HG03025 (cell line): Measurements from ENCODE around the gene ATG13.

Experiments used
- ATAC-seq: cut with Tn5 transposase; IDR thresholded peaks from one replicate; pipeline ENCODE4 v1.9.1; 2021; ENCODE audit warnings: mild to moderate bottlenecking, moderate library complexity; ENCODE audit not compliant: unreplicated experiment, low FRiP score

Gene ATG13

DNA sequence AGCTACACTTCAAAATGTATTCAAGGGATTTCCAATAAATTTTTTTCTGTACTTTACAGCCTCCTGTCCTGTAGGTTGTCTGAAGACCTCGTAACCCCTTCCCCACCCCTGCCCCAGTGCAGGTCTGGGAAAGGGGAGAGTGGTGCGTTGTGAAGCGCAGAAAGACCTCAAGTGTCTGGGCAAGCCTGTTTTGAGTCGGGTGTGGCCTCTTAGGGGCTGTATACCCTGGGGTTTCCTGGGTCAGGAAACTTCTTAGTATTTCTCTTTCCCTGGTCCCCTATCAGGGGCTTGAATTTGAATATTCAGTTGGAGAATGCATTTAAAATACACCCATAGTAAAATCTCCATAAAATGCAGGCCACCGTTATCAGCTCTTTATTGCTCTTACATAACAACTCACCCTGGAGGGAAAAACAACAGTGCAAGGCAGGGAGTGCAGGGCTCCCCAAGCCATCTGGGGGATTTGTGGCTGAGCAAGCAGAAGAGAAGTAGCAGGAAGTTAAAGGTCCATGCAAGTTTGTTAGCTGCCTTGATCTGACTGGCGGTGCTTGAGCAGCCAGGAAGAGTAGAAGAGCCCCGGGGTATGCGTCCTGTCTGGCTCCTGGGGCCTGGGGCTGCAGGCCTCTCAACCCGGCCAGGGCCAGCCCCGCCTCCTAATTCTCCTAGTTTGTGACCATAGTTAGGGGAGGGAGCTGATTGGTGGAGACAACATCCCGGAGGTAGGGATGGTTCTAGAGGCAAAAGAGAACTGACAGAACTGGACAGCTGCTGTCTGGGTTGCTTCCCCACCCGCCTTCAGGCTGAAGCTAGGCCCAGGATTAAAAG lies 57.3 kb downstream of the ATG13 start:
- ATAC-seq, result no peak

DNA sequence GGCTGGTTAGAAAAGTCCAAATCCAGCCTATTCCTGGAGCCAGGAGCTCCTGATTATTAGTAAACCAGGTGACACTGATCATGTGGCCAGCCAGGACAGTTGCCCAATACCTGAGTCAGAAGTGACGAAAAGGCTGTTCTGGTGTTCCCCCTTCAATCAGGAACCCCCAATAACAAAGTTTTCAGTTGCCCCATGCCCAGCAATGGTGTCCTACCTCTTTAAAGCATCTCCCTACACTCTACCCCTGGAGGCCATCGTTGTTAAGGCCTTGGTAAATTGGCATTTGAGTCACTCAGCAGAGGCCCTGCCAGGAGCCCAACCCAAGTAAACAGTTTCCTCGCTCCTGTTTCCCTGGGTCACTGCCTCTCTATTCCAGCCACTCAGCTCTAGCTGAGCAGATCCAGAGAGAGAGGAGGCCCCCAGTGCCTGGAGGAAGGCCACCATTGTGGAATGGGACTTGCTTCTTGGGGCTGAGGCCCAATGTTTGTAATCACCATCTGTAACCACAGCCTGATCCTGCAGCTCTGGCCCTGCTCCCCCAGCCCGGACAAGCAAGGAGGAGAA lies 58.0 kb downstream of the ATG13 start:
- no peak for ATAC-seq

DNA sequence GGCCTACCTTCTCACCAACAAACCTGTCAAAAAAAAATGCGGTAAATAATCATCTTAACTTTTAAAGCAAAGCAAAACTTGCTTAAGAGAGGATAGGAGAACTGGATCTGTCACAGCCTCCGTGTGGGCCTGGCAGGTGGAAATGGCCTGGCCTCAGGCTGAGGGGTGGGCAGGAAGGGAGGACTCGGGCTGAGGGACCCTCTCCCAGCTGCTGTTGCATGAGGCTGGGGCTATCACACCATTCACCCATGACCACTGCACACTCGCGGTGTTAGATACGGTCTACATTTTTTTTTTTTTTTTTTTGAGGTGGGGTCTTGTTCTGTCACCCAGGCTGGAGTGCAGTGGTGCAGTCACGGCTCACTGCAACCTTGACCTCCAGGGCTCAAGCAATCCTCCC lies 58.6 kb downstream of the ATG13 start:
- ATAC-seq, result no peak

DNA sequence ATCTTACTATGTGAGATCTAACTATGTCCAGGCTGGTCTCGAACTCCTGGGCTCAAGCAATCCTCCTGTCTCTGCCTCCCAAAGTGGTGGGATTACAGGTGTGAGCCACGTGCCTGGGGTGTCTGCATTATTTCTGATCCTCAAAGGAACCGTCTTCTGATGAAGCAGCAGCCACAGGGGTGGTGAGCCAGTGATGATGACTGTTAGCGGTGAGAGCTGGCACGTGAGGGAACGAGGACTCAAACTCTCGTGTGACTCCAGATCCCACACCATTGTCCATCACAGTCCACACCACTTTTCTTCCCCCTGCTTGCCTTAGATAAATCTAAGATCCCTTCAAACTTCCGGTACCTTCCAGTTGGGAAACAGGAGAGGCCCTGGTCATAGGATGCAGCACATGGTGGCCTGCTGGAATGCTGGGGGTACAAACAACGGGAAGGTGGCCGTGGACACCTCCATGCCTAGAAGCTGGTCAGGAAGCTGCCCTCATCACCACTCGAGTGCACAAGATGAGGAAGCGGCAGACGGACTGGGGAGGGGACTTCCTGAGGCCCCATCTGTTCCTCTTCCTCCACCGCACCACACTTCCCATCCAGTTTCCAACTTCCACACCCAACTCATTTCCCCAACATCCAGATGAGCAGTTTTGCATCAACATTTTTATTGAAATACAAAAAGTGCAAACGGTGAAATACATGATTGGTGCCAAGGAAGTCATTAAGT lies 59.2 kb downstream of the ATG13 start:
- ATAC-seq, result no peak

DNA sequence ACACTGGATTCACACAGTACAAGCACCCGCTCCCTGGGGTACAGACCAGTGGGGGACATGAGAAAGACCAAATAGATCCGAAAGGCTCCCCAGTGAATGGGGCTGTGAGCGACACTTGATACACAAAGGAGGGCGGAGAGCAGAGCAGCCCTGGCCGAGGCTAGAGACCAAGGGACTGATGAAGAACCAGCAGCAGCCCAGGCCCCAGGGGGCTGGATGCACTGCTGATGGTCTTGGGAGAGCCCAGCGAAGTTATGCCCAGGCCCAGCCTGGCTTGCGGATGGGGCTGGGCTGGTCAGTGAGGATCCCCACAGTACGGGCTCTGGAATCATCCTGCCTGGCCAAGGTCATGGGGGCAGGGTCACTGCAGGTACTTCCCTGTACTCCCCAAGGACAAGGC lies 59.8 kb downstream of the ATG13 start:
- no peak for ATAC-seq

DNA sequence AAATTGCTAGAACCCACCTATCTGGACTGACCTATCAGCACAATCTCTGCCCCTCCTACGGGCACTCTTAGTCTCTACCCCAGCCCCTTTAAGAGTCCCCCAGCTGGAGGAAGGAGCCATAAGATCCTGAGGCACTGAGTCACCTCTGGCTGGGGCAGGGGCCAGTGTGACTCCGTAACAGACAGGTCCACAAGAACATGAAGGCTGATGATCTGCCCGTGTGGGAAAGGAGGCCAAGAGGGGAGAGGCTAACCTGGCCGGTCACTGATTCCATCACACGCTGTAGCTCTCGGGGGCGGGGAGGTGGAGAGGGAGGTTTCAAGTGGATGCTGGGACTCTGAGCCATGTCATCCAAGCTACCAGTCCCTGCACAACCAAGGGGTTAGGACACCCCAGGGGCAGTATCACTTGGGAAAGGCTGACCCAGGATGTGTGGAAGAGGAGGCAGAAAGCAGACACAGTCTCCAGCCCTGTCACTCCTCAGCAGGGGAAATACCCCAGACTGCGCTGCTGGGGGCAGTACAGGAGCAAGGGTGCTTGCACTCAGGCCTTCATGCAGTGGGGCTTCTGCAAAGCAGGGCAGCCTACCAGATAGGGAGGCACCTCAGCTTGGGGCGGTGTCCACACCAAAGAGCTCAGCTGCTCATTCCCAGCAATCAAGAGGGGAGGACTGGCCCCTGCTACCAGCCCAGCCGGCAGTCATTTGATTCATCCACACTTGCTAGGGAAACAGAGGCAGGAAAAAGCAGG lies 60.8 kb downstream of the ATG13 start:
- ATAC-seq, result no peak

DNA sequence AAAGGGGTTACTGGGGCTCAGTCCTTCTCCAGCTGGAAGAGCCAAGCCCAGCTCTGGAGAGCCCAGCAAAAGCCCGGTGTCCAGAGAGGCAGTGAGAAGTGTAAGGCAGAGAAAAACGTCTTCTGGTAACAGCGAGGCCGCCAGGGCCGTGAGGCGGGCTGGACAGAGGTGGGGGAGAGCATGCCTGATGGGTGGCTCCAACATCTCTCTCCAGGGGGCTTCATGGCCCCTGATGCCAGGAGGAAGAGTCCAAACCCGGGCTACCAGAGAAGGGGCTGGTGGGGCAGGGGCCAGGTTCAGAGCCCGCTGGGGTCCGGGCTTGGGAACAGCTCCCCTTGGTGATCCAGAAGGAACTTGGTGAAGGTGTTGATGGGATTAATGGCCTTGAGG lies 61.4 kb downstream of the ATG13 start:
- no peak for ATAC-seq

DNA sequence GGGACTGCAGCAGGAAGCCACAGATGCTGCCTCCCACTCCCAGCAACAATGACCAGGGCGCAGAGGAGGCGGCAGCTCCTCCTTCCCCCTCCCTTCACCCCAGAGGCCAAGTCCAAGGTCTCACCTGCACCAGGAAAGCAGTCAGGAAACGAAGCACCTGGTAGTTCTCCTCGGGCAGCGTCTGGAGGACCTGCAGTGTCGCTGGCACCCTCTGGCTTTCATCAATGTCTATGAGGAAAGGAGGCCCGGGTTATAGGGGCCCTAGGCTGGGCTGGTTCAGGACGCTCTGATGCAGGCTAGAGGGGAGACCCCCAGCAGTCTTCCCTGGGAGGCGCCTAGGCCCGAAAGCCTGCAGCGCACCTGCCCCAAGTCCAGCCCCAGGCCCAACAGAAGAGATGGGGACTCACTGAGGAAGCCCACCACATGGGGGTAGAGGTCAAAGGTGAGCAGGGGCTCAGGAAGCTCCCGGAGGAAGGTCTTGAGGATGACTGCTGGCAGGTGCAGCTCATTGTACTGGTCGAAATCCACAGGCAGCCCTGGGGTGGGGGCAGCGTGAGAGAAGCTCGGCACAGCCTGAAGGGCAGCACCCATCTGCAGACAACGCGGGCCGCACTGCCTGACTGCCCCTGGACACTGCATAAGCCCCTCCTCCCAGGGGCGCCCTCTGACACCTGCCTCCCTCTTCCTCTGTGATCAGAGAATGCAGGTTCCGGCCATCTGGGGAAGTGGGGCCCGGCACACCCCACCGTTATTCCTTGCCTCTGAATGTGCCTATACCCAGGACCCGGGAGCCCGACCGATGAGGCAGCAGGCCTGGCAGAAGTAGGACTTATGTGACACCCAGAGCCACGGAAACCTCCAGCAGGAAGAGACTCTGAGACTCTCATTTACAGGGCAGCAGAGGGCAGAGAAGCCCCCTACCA lies 62.1 kb downstream of the ATG13 start:
- no peak for ATAC-seq

DNA sequence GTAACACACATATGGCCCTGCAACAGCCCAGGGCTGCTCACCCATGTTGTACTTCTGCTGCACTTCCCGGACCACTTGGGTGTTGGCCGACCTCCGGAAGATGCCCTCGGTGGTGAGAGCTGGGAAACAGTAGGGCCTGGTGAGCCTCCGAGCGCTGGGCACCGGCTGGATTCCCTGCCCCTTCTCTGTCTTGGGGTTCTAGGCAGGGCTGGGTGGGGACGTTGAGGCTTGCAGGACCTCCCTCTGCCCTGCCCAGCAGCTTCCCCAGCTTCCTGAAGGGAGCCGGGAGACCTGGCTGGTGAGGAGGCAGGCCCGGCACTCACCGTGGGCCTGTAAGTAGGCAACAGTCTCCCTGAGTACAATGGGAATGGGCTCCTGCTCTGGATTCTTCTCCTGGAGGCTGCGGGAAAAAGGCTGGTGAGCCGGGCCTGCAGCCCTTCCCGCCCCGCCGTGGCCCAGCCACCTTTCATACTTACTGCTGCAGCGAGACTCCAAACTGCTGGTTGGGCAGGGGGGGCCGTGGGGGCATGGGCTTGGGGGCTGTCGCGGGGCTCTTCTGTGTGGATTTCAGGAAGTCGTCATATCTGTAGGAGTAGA lies 62.9 kb downstream of the ATG13 start:
- no peak for ATAC-seq

DNA sequence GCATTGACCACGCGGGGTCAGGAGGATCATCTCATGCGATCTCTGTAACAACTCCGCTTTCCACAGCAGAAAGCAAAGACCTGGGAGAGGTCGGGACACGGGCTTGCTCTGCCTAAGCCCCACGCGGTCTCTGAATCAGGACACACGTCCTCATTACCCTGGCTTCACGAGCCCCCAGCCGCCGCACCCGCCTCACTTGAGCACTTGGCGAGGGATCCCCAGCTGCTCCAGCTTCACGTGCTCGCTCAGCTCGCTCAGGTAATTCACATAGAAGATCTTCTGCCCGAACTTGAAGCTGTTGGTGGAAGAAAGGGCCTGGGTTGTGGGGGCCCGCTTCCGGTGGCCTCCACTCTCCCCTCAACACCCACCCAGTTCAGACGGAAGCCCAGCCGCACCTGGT lies 63.5 kb downstream of the ATG13 start:
- no peak for ATAC-seq

DNA sequence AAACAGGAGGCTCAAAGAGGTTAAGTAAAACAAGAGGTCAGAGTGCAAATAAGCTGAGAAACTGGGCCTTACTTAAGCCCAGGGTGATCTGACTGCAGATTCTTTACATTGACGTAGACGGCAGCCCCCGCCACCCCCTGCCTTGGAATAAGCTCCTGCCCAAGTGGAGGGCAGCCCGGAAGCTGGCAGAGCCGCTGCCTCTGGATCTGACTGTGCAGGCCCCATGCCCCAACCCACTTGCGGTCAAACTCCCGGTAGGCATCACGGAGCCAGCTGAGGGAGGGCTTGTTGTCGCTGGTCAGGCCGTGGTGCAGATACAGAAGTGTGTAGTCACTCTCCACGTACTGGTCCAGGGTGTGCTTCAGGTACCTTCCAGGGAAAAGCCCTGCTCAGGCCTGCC lies 64.5 kb downstream of the ATG13 start:
- no peak for ATAC-seq

DNA sequence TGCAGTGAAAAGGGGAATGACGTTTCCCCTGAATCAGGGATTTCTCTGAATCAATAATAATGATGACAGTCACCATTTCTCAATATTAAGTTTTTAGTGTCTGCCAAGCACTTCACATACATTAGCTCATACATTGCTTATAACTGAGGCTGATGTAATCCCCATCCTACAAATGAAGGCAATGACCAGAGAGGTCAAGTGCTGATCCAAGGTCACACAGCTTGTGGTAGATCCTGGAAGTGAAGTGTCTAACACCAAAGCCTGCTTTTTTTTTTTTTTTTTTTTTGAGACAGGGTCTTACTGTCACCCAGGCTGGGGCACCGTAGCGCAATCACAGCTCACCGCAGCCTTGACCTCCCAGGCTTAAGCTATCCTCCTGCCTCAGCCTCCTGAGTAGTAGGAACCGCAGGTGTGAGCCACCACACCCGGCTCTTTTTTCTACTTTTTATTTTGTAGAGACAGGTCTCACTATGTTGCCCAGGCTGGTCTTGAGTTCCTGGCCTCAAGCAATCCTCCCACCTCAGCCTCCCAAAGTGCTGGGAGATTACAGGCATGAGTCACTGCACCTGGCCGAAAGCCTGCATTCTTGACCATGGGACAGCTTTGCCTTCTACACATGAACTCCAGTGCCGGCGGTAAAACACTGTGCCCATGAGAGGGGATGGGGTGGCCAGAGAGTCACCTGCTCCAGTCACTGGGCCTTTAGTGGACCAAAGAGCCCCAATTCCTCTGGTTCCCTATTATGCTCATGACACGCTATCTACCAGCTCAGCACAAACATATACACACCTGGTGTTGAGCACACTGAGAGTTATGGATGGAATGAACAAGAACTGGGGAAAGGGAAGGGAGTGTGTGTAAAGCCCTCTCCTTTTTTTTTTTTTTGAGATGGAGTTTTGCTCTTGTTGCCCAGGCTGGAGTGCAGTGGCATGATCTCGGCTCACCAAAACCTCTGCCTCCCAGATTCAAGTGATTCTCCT lies 65.7 kb downstream of the ATG13 start:
- ATAC-seq, result no peak

DNA sequence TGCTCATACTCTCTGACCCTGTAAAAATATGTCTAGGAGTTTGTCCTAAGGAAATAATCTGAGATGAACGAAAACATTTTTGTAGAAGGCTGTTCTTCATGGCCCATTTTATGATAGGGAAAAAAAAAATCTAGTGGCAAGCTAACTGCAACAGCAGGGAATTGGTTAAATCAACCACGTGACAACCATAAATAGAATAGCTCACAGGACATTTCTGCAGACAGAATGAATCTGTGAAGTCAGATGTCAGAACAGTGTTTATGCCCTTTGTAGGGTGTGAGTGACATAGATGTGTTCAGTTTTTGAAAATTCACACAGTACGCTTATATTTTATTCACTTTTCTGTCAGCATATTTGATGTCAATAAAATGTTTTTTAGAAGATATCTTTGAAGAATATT lies 67.0 kb downstream of the ATG13 start:
- no peak for ATAC-seq

DNA sequence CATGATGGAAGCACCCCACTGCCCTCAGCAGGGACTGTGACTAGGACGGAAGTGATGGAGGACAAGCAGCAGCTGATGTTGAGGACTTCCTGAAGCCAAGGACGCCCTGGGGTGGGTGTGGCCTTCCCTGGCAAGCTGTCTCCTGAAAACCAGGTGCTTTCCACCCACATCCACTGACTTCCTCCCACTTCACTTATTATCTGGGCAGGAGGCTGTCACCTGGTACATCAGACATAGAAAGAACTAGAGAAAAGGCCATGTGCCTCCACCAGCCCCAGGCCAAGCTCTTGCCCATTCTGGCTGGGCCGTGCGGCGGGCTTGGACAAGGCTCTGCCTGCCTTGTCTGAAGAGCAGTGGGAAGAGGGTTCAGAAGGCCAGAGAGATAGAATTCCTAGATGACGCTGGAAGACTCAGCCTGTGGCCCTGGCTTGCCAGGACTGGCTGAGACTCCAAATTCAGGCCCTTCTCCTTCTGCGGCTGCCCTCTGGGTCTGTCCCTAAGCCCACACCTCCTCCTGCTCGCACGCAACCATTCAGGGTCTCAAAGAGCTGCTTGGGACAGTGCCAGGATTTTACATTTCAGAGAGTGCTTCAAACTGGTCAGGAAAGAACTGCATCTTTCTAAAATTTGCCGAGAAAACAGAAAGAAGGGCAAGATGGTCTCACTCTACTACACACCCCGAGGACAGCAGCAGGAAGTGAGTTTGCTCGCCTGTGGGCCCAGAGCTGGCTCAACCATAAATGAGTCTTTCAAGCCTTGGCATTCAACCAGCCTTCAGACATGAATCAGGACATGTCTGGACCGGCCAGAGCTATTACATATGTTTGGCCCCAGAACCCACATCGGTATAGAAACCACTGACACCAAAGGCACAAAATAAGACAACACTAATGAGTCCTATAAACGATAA lies 69.8 kb downstream of the ATG13 start:
- ATAC-seq, result no peak

DNA sequence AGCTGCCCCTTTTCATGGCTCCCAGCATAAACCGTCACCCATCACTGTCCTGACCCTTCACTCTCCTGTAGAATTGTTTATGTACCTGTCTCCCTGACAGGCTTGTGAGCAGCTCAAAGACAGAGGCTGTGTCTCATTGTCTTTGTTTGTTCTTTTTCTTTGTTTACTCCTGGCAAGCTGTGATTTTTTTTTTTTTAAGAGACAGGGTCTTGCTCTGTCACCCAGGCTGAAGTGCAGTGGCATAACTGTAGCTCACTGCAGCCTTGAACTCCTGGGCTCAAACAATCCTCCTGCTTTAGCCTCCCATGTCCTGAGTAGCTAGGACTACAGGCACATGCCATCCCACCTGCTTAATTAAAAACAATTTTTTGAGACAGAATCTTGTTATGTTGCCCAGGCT lies 73.3 kb downstream of the ATG13 start:
- no peak for ATAC-seq

DNA sequence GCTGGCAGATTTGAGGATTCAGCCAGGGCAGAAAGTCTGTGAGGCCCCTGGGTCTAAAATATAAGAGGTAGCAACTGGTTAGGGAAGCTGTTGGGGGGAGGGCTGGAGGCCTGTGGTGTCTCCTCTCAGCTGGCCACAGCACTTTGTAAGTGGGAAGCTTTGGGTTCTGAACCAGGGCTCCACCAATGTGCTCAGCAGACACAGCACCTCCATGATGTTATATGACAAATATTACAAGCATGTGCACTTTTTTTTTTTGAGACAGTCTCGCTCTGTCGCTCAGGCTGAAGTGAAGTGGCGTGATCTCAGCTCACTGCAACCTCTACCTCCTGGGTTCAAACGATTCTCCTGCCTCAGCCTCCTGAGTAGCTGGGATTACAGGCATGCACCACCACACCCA lies 75.1 kb downstream of the ATG13 start:
- no peak for ATAC-seq

DNA sequence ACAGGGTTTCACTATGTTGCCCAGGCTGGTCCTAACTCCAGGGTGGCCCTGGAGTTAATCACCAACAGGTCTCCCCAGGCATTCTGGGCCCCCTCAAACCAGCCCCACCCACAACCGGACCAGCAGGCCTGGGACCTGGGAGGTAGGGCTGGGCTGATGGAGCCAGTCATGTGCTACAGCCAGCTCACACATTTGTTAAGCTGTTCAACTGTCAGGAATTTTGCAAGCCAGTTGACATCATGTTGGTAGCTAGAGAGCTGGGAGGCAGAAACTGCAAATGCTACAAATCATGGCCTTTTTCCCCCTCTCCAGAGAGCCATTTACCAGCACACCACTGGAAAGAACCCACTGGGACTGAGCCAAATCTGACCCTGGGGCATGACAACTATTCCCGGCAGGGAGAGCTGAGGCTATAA lies 76.3 kb downstream of the ATG13 start:
- no peak for ATAC-seq
